ENCODE results near the gene DNAJB6. TPM values are rescaled to one million over a fixed set of nuclear protein-coding genes. Genes with fewer than 3 reads are reported as not detected.

DNAJB6 gene
- total and polyA plus RNA-seq, 3 experiments from 2014 or later = 121 to 147 (median 124) TPM

- ChIA-PET CTCF (no interaction called here), POLR2A (interaction anchor here (0.7 kb wide), 1 partner anchor 479 kb away, joined by 3 read pairs; no protein-coding TSS in a partner anchor)
- Histone ChIP-seq H3K9me3 (ENCODE audit: low read length) (no peaks in the 10 kb centered on the region), H3K27me3 (ENCODE audit: insufficient read depth, low read length, poor library complexity, severe bottlenecking) (no peaks in the 10 kb centered on the region), H3K4me1 (ENCODE audit: insufficient read depth, low read length) (peaks cover 9% of the 10 kb centered on the region), H3K4me3 (ENCODE audit: low read length) (no peak overlapping the region), H3K27ac (ENCODE audit: low read depth, low read length) (no peak overlapping the region), H3K36me3 (ENCODE audit: insufficient read depth, low read length) (peaks cover 20% of the 10 kb centered on the region)
- H3K27me3 Mint-ChIP-seq = peaks cover 0 to 1% of the 10 kb centered on the region in 2 donors
- peak overlapping the region in 2 of 7 donors; percentile 23 to 34 for H3K4me3 Mint-ChIP-seq
- H3K4me1 Mint-ChIP-seq = peaks cover 66 to 82% (median 71%) of the 10 kb centered on the region in 3 donors
- DNase-seq = no peak
- H3K27ac Mint-ChIP-seq = peak overlapping the region in 6 of 8 donors; percentile 42 to 91 (median 76)
- peaks cover 0 to 86% (median 17%) of the 10 kb centered on the region in 3 donors for H3K36me3 Mint-ChIP-seq
- H3K9me3 Mint-ChIP-seq = peaks cover 0 to 2% (median 0%) of the 10 kb centered on the region in 5 donors
These were observed 38.6 kb downstream of the DNAJB6 start for GRCh38 chr7:157375410-157375809.

GRCh38 chr7:157377436-157378124 lies 40.8 kb downstream of the DNAJB6 start:
- Mint-ChIP-seq H3K36me3 (peaks cover 0 to 86% (median 16%) of the 10 kb centered on the region in 3 donors), H3K27ac (peak overlapping the region in 7 of 8 donors; percentile 12 to 84 (median 72))

GRCh38 chr7:157378390-157378789 lies 41.6 kb downstream of the DNAJB6 start:
- DNase-seq = no peak
- peaks cover 0 to 86% (median 16%) of the 10 kb centered on the region in 3 donors for H3K36me3 Mint-ChIP-seq
- ChIA-PET CTCF (interaction anchor here (1.9 kb wide), 1 partner anchor 9 kb away, joined by 7 read pairs; no protein-coding TSS in a partner anchor), POLR2A (no interaction called here)
- H3K27me3 Mint-ChIP-seq = peaks cover 0 to 1% of the 10 kb centered on the region in 2 donors
- Histone ChIP-seq H3K4me1 (ENCODE audit: insufficient read depth, low read length) (peaks cover 9% of the 10 kb centered on the region), H3K4me3 (ENCODE audit: low read length) (no peak overlapping the region), H3K9me3 (ENCODE audit: low read length) (no peaks in the 10 kb centered on the region), H3K36me3 (ENCODE audit: insufficient read depth, low read length) (peaks cover 18% of the 10 kb centered on the region), H3K27me3 (ENCODE audit: insufficient read depth, low read length, poor library complexity, severe bottlenecking) (no peaks in the 10 kb centered on the region), H3K27ac (ENCODE audit: low read depth, low read length) (no peak overlapping the region)
- H3K4me1 Mint-ChIP-seq = peaks cover 58 to 75% (median 73%) of the 10 kb centered on the region in 3 donors
- peaks cover 0 to 2% (median 0%) of the 10 kb centered on the region in 5 donors for H3K9me3 Mint-ChIP-seq
- H3K4me3 Mint-ChIP-seq = peak overlapping the region in 1 of 7 donors; percentile 32
- H3K27ac Mint-ChIP-seq = peak overlapping the region in 3 of 8 donors; percentile 47 to 74 (median 68)

More at GRCh38 chr7:157377436-157378124, 40.8 kb downstream of the DNAJB6 start:
- no peak overlapping the region for H3K4me3 ChIP-seq (ENCODE audit: low read length)
- H3K9me3 Mint-ChIP-seq = peaks cover 0 to 2% (median 0%) of the 10 kb centered on the region in 5 donors
- no peaks in the 10 kb centered on the region for H3K9me3 ChIP-seq (ENCODE audit: low read length)
- DNase-seq = no peak
- peaks cover 9% of the 10 kb centered on the region for H3K4me1 ChIP-seq (ENCODE audit: insufficient read depth, low read length)
- ChIA-PET CTCF (no interaction called here), POLR2A (no interaction called here)
- peaks cover 0 to 1% of the 10 kb centered on the region in 2 donors for H3K27me3 Mint-ChIP-seq
- peaks cover 63 to 82% (median 80%) of the 10 kb centered on the region in 3 donors for H3K4me1 Mint-ChIP-seq
- no peaks in the 10 kb centered on the region for H3K27me3 ChIP-seq (ENCODE audit: insufficient read depth, low read length, poor library complexity, severe bottlenecking)
- H3K27ac ChIP-seq (ENCODE audit: low read depth, low read length) = no peak overlapping the region
- peaks cover 12% of the 10 kb centered on the region for H3K36me3 ChIP-seq (ENCODE audit: insufficient read depth, low read length)
- peak overlapping the region in 2 of 7 donors; percentile 36 to 38 for H3K4me3 Mint-ChIP-seq

GRCh38 chr7:157379493-157379892 lies 42.7 kb downstream of the DNAJB6 start:
- Mint-ChIP-seq H3K4me1 (peaks cover 51 to 63% (median 62%) of the 10 kb centered on the region in 3 donors), H3K36me3 (peaks cover 0 to 85% (median 18%) of the 10 kb centered on the region in 3 donors), H3K27ac (peak overlapping the region in 5 of 8 donors; percentile 14 to 86 (median 47)), H3K9me3 (peaks cover 0 to 2% (median 0%) of the 10 kb centered on the region in 5 donors), H3K27me3 (peaks cover 0 to 1% of the 10 kb centered on the region in 2 donors), H3K4me3 (peak overlapping the region in 1 of 7 donors; percentile 6)
- Histone ChIP-seq H3K36me3 (ENCODE audit: insufficient read depth, low read length) (peaks cover 24% of the 10 kb centered on the region), H3K27me3 (ENCODE audit: insufficient read depth, low read length, poor library complexity, severe bottlenecking) (no peaks in the 10 kb centered on the region), H3K9me3 (ENCODE audit: low read length) (no peaks in the 10 kb centered on the region), H3K4me3 (ENCODE audit: low read length) (no peak overlapping the region), H3K4me1 (ENCODE audit: insufficient read depth, low read length) (peaks cover 4% of the 10 kb centered on the region), H3K27ac (ENCODE audit: low read depth, low read length) (no peak overlapping the region)
- DNase-seq = no peak
- ChIA-PET CTCF (interaction anchor here (1.9 kb wide), 1 partner anchor 8 kb away, joined by 7 read pairs; no protein-coding TSS in a partner anchor), POLR2A (no interaction called here)

GRCh38 chr7:157380416-157380815 lies 43.6 kb downstream of the DNAJB6 start:
- Histone ChIP-seq H3K9me3 (ENCODE audit: low read length) (no peaks in the 10 kb centered on the region), H3K27ac (ENCODE audit: low read depth, low read length) (no peak overlapping the region), H3K27me3 (ENCODE audit: insufficient read depth, low read length, poor library complexity, severe bottlenecking) (no peaks in the 10 kb centered on the region), H3K4me1 (ENCODE audit: insufficient read depth, low read length) (no peaks in the 10 kb centered on the region), H3K4me3 (ENCODE audit: low read length) (no peak overlapping the region), H3K36me3 (ENCODE audit: insufficient read depth, low read length) (peaks cover 31% of the 10 kb centered on the region)
- no peak for DNase-seq
- Mint-ChIP-seq H3K36me3 (peaks cover 0 to 85% (median 21%) of the 10 kb centered on the region in 3 donors), H3K27ac (peak overlapping the region in 4 of 8 donors; percentile 13 to 69 (median 38)), H3K27me3 (peaks cover 0 to 1% of the 10 kb centered on the region in 2 donors), H3K4me1 (peaks cover 44 to 54% (median 53%) of the 10 kb centered on the region in 3 donors), H3K9me3 (peaks cover 0 to 2% (median 0%) of the 10 kb centered on the region in 5 donors), H3K4me3 (peak overlapping the region in 1 of 7 donors; percentile 8)
- ChIA-PET CTCF (no interaction called here), POLR2A (no interaction called here)

- peaks cover 30 to 41% (median 40%) of the 10 kb centered on the region in 3 donors for H3K4me1 Mint-ChIP-seq
- CTCF ChIA-PET = no interaction called here
- H3K4me3 ChIP-seq (ENCODE audit: low read length) = no peak overlapping the region
- no peak overlapping the region for H3K27ac Mint-ChIP-seq
- H3K36me3 Mint-ChIP-seq = peaks cover 0 to 73% (median 17%) of the 10 kb centered on the region in 3 donors
- DNase-seq = no peak
- H3K36me3 ChIP-seq (ENCODE audit: insufficient read depth, low read length) = peaks cover 31% of the 10 kb centered on the region
- POLR2A ChIA-PET = no interaction called here
- H3K27me3 Mint-ChIP-seq = no peaks in the 10 kb centered on the region
- H3K4me3 Mint-ChIP-seq = no peak overlapping the region
- no peaks in the 10 kb centered on the region for H3K27me3 ChIP-seq (ENCODE audit: insufficient read depth, low read length, poor library complexity, severe bottlenecking)
- H3K27ac ChIP-seq (ENCODE audit: low read depth, low read length) = no peak overlapping the region
- H3K9me3 ChIP-seq (ENCODE audit: low read length) = no peaks in the 10 kb centered on the region
- no peaks in the 10 kb centered on the region for H3K9me3 Mint-ChIP-seq
- H3K4me1 ChIP-seq (ENCODE audit: insufficient read depth, low read length) = peaks cover 4% of the 10 kb centered on the region
These were observed 47.1 kb downstream of the DNAJB6 start for GRCh38 chr7:157383868-157384267.

GRCh38 chr7:157384301-157384700 lies 47.5 kb downstream of the DNAJB6 start:
- Histone ChIP-seq H3K36me3 (ENCODE audit: insufficient read depth, low read length) (peaks cover 31% of the 10 kb centered on the region), H3K4me1 (ENCODE audit: insufficient read depth, low read length) (peaks cover 6% of the 10 kb centered on the region), H3K4me3 (ENCODE audit: low read length) (no peak overlapping the region), H3K27ac (ENCODE audit: low read depth, low read length) (no peak overlapping the region), H3K27me3 (ENCODE audit: insufficient read depth, low read length, poor library complexity, severe bottlenecking) (no peaks in the 10 kb centered on the region), H3K9me3 (ENCODE audit: low read length) (no peaks in the 10 kb centered on the region)
- POLR2A ChIA-PET = no interaction called here
- H3K4me1 Mint-ChIP-seq = peaks cover 29 to 42% (median 40%) of the 10 kb centered on the region in 3 donors
- no peaks in the 10 kb centered on the region for H3K9me3 Mint-ChIP-seq
- no peaks in the 10 kb centered on the region for H3K27me3 Mint-ChIP-seq
- peak overlapping the region in 1 of 8 donors; percentile 3 for H3K27ac Mint-ChIP-seq
- H3K36me3 Mint-ChIP-seq = peaks cover 0 to 72% (median 19%) of the 10 kb centered on the region in 3 donors
- CTCF ChIA-PET = no interaction called here
- DNase-seq = no peak
- H3K4me3 Mint-ChIP-seq = no peak overlapping the region
